ENCODE data around the gene CLEC2L.

DNA sequence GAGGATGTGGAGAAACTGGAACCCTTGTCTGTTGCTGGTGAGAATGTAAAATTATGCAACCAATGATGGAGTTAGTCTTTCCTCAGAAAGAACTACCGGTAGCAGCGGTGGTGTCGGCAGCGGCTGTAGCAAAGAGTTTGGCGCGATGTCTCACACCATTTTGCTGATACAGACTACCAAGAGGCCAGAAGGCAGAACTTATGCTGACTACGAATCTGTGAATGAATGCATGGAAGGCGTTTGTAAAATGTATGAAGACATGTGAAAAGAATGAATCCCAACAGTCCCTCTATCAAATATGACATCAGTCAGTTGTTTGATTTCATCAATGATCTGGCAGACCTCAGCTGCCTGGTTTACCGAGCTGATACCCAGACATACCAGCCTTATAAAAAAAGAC is 10.6 kb downstream of the CLEC2L start:
- TF ChIP-seq, protein P1, sequence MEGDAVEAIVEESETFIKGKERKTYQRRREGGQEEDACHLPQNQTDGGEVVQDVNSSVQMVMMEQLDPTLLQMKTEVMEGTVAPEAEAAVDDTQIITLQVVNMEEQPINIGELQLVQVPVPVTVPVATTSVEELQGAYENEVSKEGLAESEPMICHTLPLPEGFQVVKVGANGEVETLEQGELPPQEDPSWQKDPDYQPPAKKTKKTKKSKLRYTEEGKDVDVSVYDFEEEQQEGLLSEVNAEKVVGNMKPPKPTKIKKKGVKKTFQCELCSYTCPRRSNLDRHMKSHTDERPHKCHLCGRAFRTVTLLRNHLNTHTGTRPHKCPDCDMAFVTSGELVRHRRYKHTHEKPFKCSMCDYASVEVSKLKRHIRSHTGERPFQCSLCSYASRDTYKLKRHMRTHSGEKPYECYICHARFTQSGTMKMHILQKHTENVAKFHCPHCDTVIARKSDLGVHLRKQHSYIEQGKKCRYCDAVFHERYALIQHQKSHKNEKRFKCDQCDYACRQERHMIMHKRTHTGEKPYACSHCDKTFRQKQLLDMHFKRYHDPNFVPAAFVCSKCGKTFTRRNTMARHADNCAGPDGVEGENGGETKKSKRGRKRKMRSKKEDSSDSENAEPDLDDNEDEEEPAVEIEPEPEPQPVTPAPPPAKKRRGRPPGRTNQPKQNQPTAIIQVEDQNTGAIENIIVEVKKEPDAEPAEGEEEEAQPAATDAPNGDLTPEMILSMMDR (optimal IDR thresholded peaks at IDR 0.05 in 1 of 3, IDR thresholded peaks at IDR 0.05 in 1 of 3, conservative IDR thresholded peaks at IDR 0.05 in 1 of 3; ENCODE audit: extremely low read depth in 1 of 3, insufficient read depth in 2 of 3, low read length in 3 of 3) = no peak
- no peak for TF ChIP-seq EZH2 (IDR thresholded peaks at IDR 0.05; ENCODE audit: low read length)

All from keratinocyte (primary cell).